Measurements from ENCODE around the gene HEATR9. TPM values are rescaled to one million over a fixed set of nuclear protein-coding genes. Genes with fewer than 3 reads are reported as not detected.

Gene HEATR9
- polyA plus RNA-seq, 2 of the 4 experiments (the other 2 are of a cell fraction) = not detected

DNA sequence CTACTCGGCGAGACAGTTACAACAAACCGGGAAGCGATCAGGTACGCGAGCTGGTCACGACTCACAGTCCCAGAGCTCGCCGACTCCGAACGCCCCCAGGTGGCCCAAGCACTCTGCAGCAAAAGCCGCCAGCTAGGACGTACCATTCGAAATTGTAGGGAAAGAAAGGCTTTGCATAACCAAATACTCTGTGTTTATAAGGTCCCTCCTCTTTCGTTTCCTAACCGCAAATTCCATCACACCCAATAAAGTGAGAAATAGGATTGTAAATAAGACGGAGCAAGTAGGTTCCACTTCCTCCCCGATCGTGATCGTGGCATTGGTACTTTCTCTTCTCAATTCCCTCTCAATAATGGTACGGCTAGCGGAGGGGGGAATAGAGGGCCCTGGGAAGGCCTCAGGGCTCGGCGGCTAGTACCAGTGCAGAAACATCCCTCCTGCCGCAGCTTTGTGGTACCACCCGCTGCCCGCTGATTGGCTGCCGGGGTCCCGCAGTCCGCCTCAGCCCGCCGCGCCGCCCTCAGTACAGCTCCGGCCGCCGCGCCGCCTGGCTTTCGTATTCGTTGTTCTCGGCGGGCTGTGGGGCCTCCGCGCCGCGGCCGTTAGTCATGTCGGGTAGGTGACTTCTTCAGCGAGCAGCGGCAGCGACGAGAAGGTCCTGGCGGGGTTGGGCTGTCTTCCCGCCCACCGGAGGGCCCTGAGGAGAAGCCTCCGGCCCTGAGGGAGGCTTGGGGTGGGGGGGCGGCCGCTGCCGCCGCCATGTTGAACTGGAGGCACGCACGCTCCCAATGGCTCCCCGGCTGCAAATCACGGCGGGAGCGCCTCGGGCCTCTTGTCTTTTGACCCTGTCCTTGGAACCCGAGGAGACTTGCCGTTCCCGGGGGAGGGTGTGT, 59.5 kb downstream of the HEATR9 start, which contains the start of gene TAF15 (continued):
- no peak for TF ChIP-seq KDM1A (IDR thresholded peaks at IDR 0.05; ENCODE audit: low read depth)
- TF ChIP-seq CBX8 (IDR thresholded peaks at IDR 0.05) = no peak
- no peak for TF ChIP-seq HEYL (CRISPR knock-in tag; IDR thresholded peaks at IDR 0.05)
- TF ChIP-seq, protein P1, sequence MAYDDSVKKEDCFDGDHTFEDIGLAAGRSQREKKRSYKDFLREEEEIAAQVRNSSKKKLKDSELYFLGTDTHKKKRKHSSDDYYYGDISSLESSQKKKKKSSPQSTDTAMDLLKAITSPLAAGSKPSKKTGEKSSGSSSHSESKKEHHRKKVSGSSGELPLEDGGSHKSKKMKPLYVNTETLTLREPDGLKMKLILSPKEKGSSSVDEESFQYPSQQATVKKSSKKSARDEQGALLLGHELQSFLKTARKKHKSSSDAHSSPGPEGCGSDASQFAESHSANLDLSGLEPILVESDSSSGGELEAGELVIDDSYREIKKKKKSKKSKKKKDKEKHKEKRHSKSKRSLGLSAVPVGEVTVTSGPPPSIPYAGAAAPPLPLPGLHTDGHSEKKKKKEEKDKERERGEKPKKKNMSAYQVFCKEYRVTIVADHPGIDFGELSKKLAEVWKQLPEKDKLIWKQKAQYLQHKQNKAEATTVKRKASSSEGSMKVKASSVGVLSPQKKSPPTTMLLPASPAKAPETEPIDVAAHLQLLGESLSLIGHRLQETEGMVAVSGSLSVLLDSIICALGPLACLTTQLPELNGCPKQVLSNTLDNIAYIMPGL (CRISPR knock-in tag; IDR thresholded peaks at IDR 0.05; ENCODE audit: borderline replicate concordance) = no peak
- no peak for TF ChIP-seq FOSL2 (IDR thresholded peaks at IDR 0.05)
- TF ChIP-seq FOSL2 (CRISPR knock-in tag; IDR thresholded peaks at IDR 0.05) = peak; percentile 1; the same call in 1 of the 2 replicates
- peak; percentile 41; the same call in 1 of the 2 replicates for TF ChIP-seq KDM5A (IDR thresholded peaks at IDR 0.05)
- TF ChIP-seq MAFK (IDR thresholded peaks at IDR 0.05; ENCODE audit: partially characterized antibody) = no peak
- TF ChIP-seq GATA3 (IDR thresholded peaks at IDR 0.05; ENCODE audit: borderline replicate concordance) = peak; percentile 96
- TF ChIP-seq RFX5 (IDR thresholded peaks at IDR 0.05) = 0 out of 2 replicates have a peak, but pooled peaks have one; percentile 38
- TF ChIP-seq ZNF302 (CRISPR knock-in tag; IDR thresholded peaks at IDR 0.05) = no peak
- TF ChIP-seq POLR2A (IDR thresholded peaks at IDR 0.05; ENCODE audit: low read length) = peak; percentile 98
- no peak for TF ChIP-seq NPAS2 (CRISPR knock-in tag; IDR thresholded peaks at IDR 0.05; ENCODE audit: borderline replicate concordance)
- TF ChIP-seq FOXS1 (CRISPR knock-in tag; IDR thresholded peaks at IDR 0.05) = no peak
- TF ChIP-seq, protein P2, sequence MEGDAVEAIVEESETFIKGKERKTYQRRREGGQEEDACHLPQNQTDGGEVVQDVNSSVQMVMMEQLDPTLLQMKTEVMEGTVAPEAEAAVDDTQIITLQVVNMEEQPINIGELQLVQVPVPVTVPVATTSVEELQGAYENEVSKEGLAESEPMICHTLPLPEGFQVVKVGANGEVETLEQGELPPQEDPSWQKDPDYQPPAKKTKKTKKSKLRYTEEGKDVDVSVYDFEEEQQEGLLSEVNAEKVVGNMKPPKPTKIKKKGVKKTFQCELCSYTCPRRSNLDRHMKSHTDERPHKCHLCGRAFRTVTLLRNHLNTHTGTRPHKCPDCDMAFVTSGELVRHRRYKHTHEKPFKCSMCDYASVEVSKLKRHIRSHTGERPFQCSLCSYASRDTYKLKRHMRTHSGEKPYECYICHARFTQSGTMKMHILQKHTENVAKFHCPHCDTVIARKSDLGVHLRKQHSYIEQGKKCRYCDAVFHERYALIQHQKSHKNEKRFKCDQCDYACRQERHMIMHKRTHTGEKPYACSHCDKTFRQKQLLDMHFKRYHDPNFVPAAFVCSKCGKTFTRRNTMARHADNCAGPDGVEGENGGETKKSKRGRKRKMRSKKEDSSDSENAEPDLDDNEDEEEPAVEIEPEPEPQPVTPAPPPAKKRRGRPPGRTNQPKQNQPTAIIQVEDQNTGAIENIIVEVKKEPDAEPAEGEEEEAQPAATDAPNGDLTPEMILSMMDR (IDR thresholded peaks at IDR 0.05) = peak; percentile 82
- no peak for TF ChIP-seq EHF (CRISPR knock-in tag; IDR thresholded peaks at IDR 0.05)
- no peak for TF ChIP-seq ZC3H11A (IDR thresholded peaks at IDR 0.05)
- peak; percentile 47 to 61; a peak in 3 of 5 replicates for TF ChIP-seq RAD21 (conservative IDR thresholded peaks at IDR 0.05 in 1 of 2, IDR thresholded peaks at IDR 0.05 in 1 of 2)

DNA sequence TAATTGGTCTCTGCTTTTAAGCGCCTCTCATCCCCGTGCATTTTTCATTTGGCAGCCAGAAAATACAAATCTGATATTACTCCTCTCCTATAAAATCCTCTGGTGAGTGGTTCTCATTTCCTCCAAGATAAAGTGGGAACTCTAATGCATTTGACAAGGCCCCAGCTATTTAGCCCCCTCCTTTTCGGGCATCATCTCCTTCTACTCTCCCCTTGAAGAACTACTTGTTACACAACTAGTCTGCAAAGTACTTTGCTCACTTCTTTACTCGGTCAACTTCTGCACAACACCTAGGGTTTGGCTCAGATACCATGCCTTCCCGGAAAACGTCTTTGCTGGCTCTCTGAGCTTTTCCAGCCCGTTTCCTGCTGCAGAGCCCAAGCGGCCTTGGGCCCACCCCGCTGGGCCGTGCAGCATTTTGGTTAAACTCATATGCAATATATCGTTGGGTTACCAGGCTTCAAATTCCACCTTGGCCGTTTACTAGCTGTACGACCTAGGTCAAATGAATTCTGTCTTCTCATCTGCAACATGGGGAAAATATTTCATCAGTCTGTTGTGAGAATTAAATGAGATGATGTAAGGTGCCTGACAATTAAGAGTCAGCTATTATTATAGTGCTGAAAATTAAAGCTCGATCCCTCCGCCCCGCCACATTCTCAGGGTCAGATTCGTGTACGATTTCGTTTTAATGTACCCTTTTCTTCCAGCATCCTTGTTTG, 60.3 kb downstream of the HEATR9 start:
- DNase-seq (ENCODE audit: low read depth in 1 of 2, low spot score in 1 of 2) (no peak), FAIRE-seq (no peak), ATAC-seq (0 out of 6 replicates have a peak, but pooled peaks of 1 of the 2 experiments have one; percentile 1)
- 0 out of 2 replicates have a peak, but pooled peaks have one; percentile 28 for TF ChIP-seq RARB (CRISPR knock-in tag; IDR thresholded peaks at IDR 0.05)
- no peak; the same call in 1 of the 2 replicates for TF ChIP-seq TFCP2L1 (CRISPR knock-in tag; IDR thresholded peaks at IDR 0.05)
- TF ChIP-seq TP53 (CRISPR knock-in tag; IDR thresholded peaks at IDR 0.05) = peak; percentile 16; the same call in 1 of the 2 replicates
- no peak for TF ChIP-seq SREBF2 (IDR thresholded peaks at IDR 0.05)
- peak; percentile 27 to 49; a peak in 1 of 4 replicates for TF ChIP-seq CEBPB (IDR thresholded peaks at IDR 0.05)
- no peak for TF ChIP-seq HOXB13 (CRISPR knock-in tag; IDR thresholded peaks at IDR 0.05; ENCODE audit: low read depth)
- Histone ChIP-seq H3K4me2 (peak overlapping the region; percentile 82), H3K4me1 (peaks cover 36% of the 10 kb centered on the region), H3K4me3 (peak overlapping the region; percentile 58), H3K9me3 (no peaks in the 10 kb centered on the region), H3K27ac (peak overlapping the region; percentile 86 to 97)
- POLR2A ChIA-PET = interaction anchor here (0.5 to 3.9 kb wide), 31 partner anchors 9 to 745 kb away, joined by 3 to 156 read pairs (median 5); partner anchors contain the start of genes MYO19, PEX12 and PIGW
- CTCF ChIA-PET = interaction anchor here (0.6 to 30.3 kb wide), 21 partner anchors 9 to 675 kb away, joined by 3 to 2039 read pairs (median 4); partner anchors contain the start of genes C17orf50, GAS2L2 and MMP28
- WGBS (ENCODE audit: missing lambda C conversion rate) = 30% methylated on average over 19 of the region's 19 CpGs
